ENCODE measurements around the gene SPECC1. TPM values are rescaled to one million over a fixed set of nuclear protein-coding genes. Genes with fewer than 3 reads are reported as not detected.

SPECC1 gene
- total and polyA plus RNA-seq, 9 of the 15 experiments (the other 6 are each of a cell fraction or from before 2014, with no cell fraction given), result 2.4 to 19.6 (median 14.7) TPM

GRCh38 chr17:20282526-20283308, 273.6 kb downstream of the SPECC1 start:
- no peak for FAIRE-seq
- BruUV-seq (replicated peaks), result no TSS peak
- CTCF ChIA-PET (ENCODE audit: low intra/inter-chr PET ratio), result no interaction called here

GRCh38 chr17:20284022-20284421, 274.9 kb downstream of the SPECC1 start:
- POLR2A ChIA-PET, result no interaction called here
- 79% methylated on average over 3 of the region's 3 CpGs for WGBS (ENCODE audit: insufficient coverage, low coverage, missing lambda C conversion rate)
- H2AFZ ChIP-seq (ENCODE audit: low read depth, low read length), result no peak overlapping the region
- H3K36me3 ChIP-seq (ENCODE audit: control insufficient read depth, insufficient read depth, low read length), result no peaks in the 10 kb centered on the region
- H3K4me1 ChIP-seq (replicated peaks in 1 of 2; ENCODE audit: control insufficient read depth in 2 of 2, insufficient read depth in 2 of 2, low read length in 2 of 2), result no peaks in the 10 kb centered on the region; a peak in 1 of 5 replicates
- no peak overlapping the region for H3K4me2 ChIP-seq (ENCODE audit: insufficient read depth, low read length)
- no peaks in the 10 kb centered on the region for H3K9me1 ChIP-seq (ENCODE audit: control insufficient read depth, insufficient read depth, low read length)
- no peak overlapping the region for H3K9ac ChIP-seq (ENCODE audit: insufficient read depth in 1 of 2, low read depth in 2 of 2, low read length in 2 of 2)
- no peak overlapping the region for H3K27ac ChIP-seq (ENCODE audit: extremely low read depth, low read depth, low read length)
- ATAC-seq, result no peak
- DNase-seq (ENCODE audit: extremely low read depth in 1 of 4, low spot score in 3 of 4), result no peak
- no peaks in the 10 kb centered on the region for H3K79me2 ChIP-seq (ENCODE audit: control insufficient read depth, insufficient read depth, low read length)
- no peaks in the 10 kb centered on the region for H4K20me1 ChIP-seq (replicated peaks; ENCODE audit: control insufficient read depth, insufficient read depth, low read length)
- no peak for FAIRE-seq
- H3K9me3 ChIP-seq (replicated peaks; ENCODE audit: control insufficient read depth, insufficient read depth, low read depth, low read length), result no peaks in the 10 kb centered on the region
- no peaks in the 10 kb centered on the region for H3K27me3 ChIP-seq (ENCODE audit: control insufficient read depth in 2 of 2, insufficient read depth in 2 of 2, low read length in 2 of 2)
- no peak overlapping the region for H3K4me3 ChIP-seq
- intact Hi-C loops (cut with micrococcal nuclease), result no loop called here
- in situ Hi-C loops (cut with MboI), result no loop called here
- no TSS peak for BruUV-seq (replicated peaks)
- CTCF ChIA-PET (ENCODE audit: low intra/inter-chr PET ratio), result no interaction called here
- TF ChIP-seq BRF1 (IDR thresholded peaks at IDR 0.05; ENCODE audit: borderline replicate concordance, extremely low read depth, insufficient read length), result no peak
- TF ChIP-seq RBM34 (IDR thresholded peaks at IDR 0.05; ENCODE audit: borderline replicate concordance, insufficient read depth, low read length), result no peak
- no peak for TF ChIP-seq ZC3H8 (IDR thresholded peaks at IDR 0.05)
- TF ChIP-seq NCOA1 (IDR thresholded peaks at IDR 0.05; ENCODE audit: low read depth), result no peak
- no peak for TF ChIP-seq RNF219 (CRISPR knock-in tag; IDR thresholded peaks at IDR 0.05)
- no peak for TF ChIP-seq ZBTB26 (CRISPR knock-in tag; IDR thresholded peaks at IDR 0.05)
- TF ChIP-seq ZNF778 (CRISPR knock-in tag; IDR thresholded peaks at IDR 0.05), result no peak
- TF ChIP-seq THRAP3 (IDR thresholded peaks at IDR 0.05; ENCODE audit: borderline replicate concordance), result no peak
- TF ChIP-seq ZNF12 (CRISPR knock-in tag; IDR thresholded peaks at IDR 0.05), result no peak
- TF ChIP-seq POLR2A (conservative IDR thresholded peaks at IDR 0.05), result no peak

More at GRCh38 chr17:20282526-20283308, 273.6 kb downstream of the SPECC1 start:
- Histone ChIP-seq H3K4me2 (ENCODE audit: insufficient read depth, low read length) (no peak overlapping the region), H3K4me3 (no peak overlapping the region), H2AFZ (ENCODE audit: low read depth, low read length) (no peak overlapping the region), H3K79me2 (ENCODE audit: control insufficient read depth, insufficient read depth, low read length) (no peaks in the 10 kb centered on the region), H3K4me1 (replicated peaks in 1 of 2; ENCODE audit: control insufficient read depth in 2 of 2, insufficient read depth in 2 of 2, low read length in 2 of 2) (no peaks in the 10 kb centered on the region; a peak in 1 of 5 replicates), H4K20me1 (replicated peaks; ENCODE audit: control insufficient read depth, insufficient read depth, low read length) (no peaks in the 10 kb centered on the region), H3K9me3 (replicated peaks; ENCODE audit: control insufficient read depth, insufficient read depth, low read depth, low read length) (no peaks in the 10 kb centered on the region), H3K36me3 (ENCODE audit: control insufficient read depth, insufficient read depth, low read length) (no peaks in the 10 kb centered on the region), H3K27me3 (ENCODE audit: control insufficient read depth in 2 of 2, insufficient read depth in 2 of 2, low read length in 2 of 2) (no peaks in the 10 kb centered on the region), H3K9ac (ENCODE audit: insufficient read depth in 1 of 2, low read depth in 2 of 2, low read length in 2 of 2) (no peak overlapping the region), H3K9me1 (ENCODE audit: control insufficient read depth, insufficient read depth, low read length) (no peaks in the 10 kb centered on the region), H3K27ac (ENCODE audit: extremely low read depth, low read depth, low read length) (no peak overlapping the region)
- ATAC-seq (no peak), DNase-seq (ENCODE audit: extremely low read depth in 1 of 4, low spot score in 3 of 4) (no peak)
- TF ChIP-seq IRF1 (CRISPR knock-in tag; IDR thresholded peaks at IDR 0.05; ENCODE audit: borderline replicate concordance) (no peak), ZNF121 (CRISPR knock-in tag; conservative IDR thresholded peaks at IDR 0.05) (peak; percentile 48; the same call in 1 of the 2 replicates)
- in situ Hi-C loops (cut with MboI), result no loop called here
- 85% methylated on average over 8 of the region's 9 CpGs for WGBS (ENCODE audit: insufficient coverage, low coverage, missing lambda C conversion rate)
- POLR2A ChIA-PET, result interaction anchor here (0.7 kb wide), 1 partner anchor 11 kb away, joined by 3 read pairs; no protein-coding TSS in a partner anchor
- intact Hi-C loops (cut with micrococcal nuclease), result no loop called here
